Kidney (tissue), 14 donors: ENCODE measurements around the gene SLC66A1. TPM values are rescaled to one million over a fixed set of nuclear protein-coding genes. Genes with fewer than 3 reads are reported as not detected.

Experiments used
- DNase-seq, 5 donors: peaks; one replicate each; pipeline ENCODE4 v3.0.0-alpha.2; 2013 to 2020
- FAIRE-seq: peaks from 2 replicates; lab custom pipeline; 2012; peaks lifted over from hg19 to GRCh38; lab: Jason Lieb, UNC
- H3K27ac ChIP-seq, 2 donors: one replicate each; pipeline ENCODE4 v1.7.0; 2013; ENCODE audit warnings: low read depth in 2 of 2, low read length in 2 of 2, inconsistent platforms in 1 of 2
- H3K27me3 ChIP-seq: one replicate; pipeline ENCODE4 v1.7.1; 2013; ENCODE audit warnings: low read length, inconsistent platforms; ENCODE audit not compliant: control insufficient read depth, insufficient read depth
- H3K36me3 ChIP-seq, 3 donors: one replicate each; pipeline versions ENCODE4 v1.7.0 to v1.7.1; 2013; ENCODE audit warnings: low read length in 3 of 3, control low read depth in 1 of 3, inconsistent platforms in 1 of 3; ENCODE audit not compliant: insufficient read depth in 3 of 3, control insufficient read depth in 2 of 3
- H3K4me1 ChIP-seq, 3 donors: one replicate each; pipeline versions ENCODE4 v1.7.0 to v1.7.1; 2013; ENCODE audit warnings: low read length in 3 of 3, inconsistent platforms in 1 of 3, low read depth in 1 of 3; ENCODE audit not compliant: control insufficient read depth in 2 of 3, insufficient read depth in 2 of 3
- H3K4me3 ChIP-seq, 3 donors: one replicate each; pipeline versions ENCODE4 v1.7.0 to v1.8.1; 2013; ENCODE audit warnings: low read length in 3 of 3, control low read depth in 1 of 3, inconsistent platforms in 1 of 3
- H3K9ac ChIP-seq, 3 donors: one replicate each; pipeline versions ENCODE4 v1.7.0 to v1.7.1; 2013; ENCODE audit warnings: low read length in 3 of 3, control low read depth in 1 of 3, inconsistent platforms in 1 of 3
- H3K9me3 ChIP-seq, 3 donors: one replicate each; pipeline versions ENCODE4 v1.7.0 to v1.7.1; 2013; ENCODE audit warnings: low read length in 3 of 3, control low read depth in 1 of 3, inconsistent platforms in 1 of 3; ENCODE audit not compliant: control insufficient read depth in 2 of 3, insufficient read depth in 1 of 3
- CTCF ChIP-seq: IDR thresholded peaks from 3 replicates; pipeline ENCODE4 v1.5.1; 2012; ENCODE audit warnings: mild to moderate bottlenecking, moderate library complexity, borderline replicate concordance; ENCODE audit not compliant: insufficient read depth; ENCODE audit errors: extremely low read depth
- intact Hi-C: fragments of 100-400 bp; cut with DNase I; formaldehyde crosslinking; loops from one replicate; pipeline ENCODE4 v1.11.1; 2022
- polyA plus RNA-seq: library from polyadenylated mRNA; stranded (reverse); fragments of 350-450 nt; fragmentation: Illumina TruSeq; extraction: RNeasy Lipid Tissue Mini Kit (QIAGEN cat#74804); gene quantifications from one replicate; pipeline ENCODE4 v1.2.3, GENCODE V29; 2014; ENCODE audit warnings: low read depth, low replicate concordance; ENCODE audit not compliant: insufficient read depth
- total RNA-seq: library from RNA; stranded (reverse); fragmentation: NEBNext Ultra II Directional; extraction: Animal tissue kit (Norgen Biotek cat#: 25700); gene quantifications from one replicate; pipeline ENCODE4 v1.2.1, GENCODE V29; 2021
- donor health status: control.
- donor health status: control.
- donor health status: control.
- donor health status: control.
- donor health status: control.
- donor health status: DM: yes; HTN: yes; CAD: no.
- donor health status: Normal renal cell carcinoma (clear cell type).

Gene SLC66A1
- total and polyA plus RNA-seq, 2 donors from 2014 or later, result 12.2 to 14.7 TPM

GRCh38 chr1:19306941-19307340 is 5.2 kb upstream of the SLC66A1 start:
- no peak overlapping the region for H3K9ac ChIP-seq
- H3K4me3 ChIP-seq, result no peak overlapping the region
- no peaks in the 10 kb centered on the region for H3K27me3 ChIP-seq
- H3K27ac ChIP-seq, result no peak overlapping the region
- FAIRE-seq, result no peak
- no peaks in the 10 kb centered on the region for H3K9me3 ChIP-seq
- intact Hi-C loops, result no loop called here
- H3K4me1 ChIP-seq, result peaks cover 0 to 5% (median 5%) of the 10 kb centered on the region in 3 donors
- peaks cover 0 to 41% (median 20%) of the 10 kb centered on the region in 3 donors for H3K36me3 ChIP-seq
- no peak for DNase-seq
- no peak for TF ChIP-seq CTCF

GRCh38 chr1:19307794-19308508 is 4.2 kb upstream of the SLC66A1 start:
- Histone ChIP-seq H3K4me1 (peaks cover 0 to 11% (median 8%) of the 10 kb centered on the region in 3 donors), H3K27ac (no peak overlapping the region), H3K27me3 (no peaks in the 10 kb centered on the region), H3K9me3 (no peaks in the 10 kb centered on the region), H3K4me3 (no peak overlapping the region), H3K9ac (no peak overlapping the region), H3K36me3 (peaks cover 0 to 41% (median 17%) of the 10 kb centered on the region in 3 donors)
- intact Hi-C loops, result no loop called here
- TF ChIP-seq CTCF, result no peak
- FAIRE-seq (no peak), DNase-seq (no peak)

- H3K4me1 ChIP-seq, result peaks cover 0 to 16% (median 13%) of the 10 kb centered on the region in 3 donors
- no peaks in the 10 kb centered on the region for H3K27me3 ChIP-seq
- TF ChIP-seq CTCF, result no peak
- H3K9me3 ChIP-seq, result no peaks in the 10 kb centered on the region
- FAIRE-seq, result no peak
- H3K4me3 ChIP-seq, result no peak overlapping the region
- intact Hi-C loops, result no loop called here
- no peak overlapping the region for H3K27ac ChIP-seq
- H3K36me3 ChIP-seq, result peaks cover 0 to 37% (median 17%) of the 10 kb centered on the region in 3 donors
- no peak for DNase-seq
- H3K9ac ChIP-seq, result no peak overlapping the region
Observed at GRCh38 chr1:19308509-19308907, 3.6 kb upstream of the SLC66A1 start.
